CMK (cell line): ENCODE measurements around the gene CBY2.

Source experiments
- DNase-seq: peaks from one replicate; pipeline ENCODE4 v3.0.0-alpha.2; 2010; ENCODE audit warnings: low read depth

Gene CBY2

GRCh38 chr13:45702869-45703391 is 810 bp downstream of the CBY2 start:
- no peak for DNase-seq

GRCh38 chr13:45704211-45704739 is 2.2 kb downstream of the CBY2 start:
- no peak for DNase-seq

DNA sequence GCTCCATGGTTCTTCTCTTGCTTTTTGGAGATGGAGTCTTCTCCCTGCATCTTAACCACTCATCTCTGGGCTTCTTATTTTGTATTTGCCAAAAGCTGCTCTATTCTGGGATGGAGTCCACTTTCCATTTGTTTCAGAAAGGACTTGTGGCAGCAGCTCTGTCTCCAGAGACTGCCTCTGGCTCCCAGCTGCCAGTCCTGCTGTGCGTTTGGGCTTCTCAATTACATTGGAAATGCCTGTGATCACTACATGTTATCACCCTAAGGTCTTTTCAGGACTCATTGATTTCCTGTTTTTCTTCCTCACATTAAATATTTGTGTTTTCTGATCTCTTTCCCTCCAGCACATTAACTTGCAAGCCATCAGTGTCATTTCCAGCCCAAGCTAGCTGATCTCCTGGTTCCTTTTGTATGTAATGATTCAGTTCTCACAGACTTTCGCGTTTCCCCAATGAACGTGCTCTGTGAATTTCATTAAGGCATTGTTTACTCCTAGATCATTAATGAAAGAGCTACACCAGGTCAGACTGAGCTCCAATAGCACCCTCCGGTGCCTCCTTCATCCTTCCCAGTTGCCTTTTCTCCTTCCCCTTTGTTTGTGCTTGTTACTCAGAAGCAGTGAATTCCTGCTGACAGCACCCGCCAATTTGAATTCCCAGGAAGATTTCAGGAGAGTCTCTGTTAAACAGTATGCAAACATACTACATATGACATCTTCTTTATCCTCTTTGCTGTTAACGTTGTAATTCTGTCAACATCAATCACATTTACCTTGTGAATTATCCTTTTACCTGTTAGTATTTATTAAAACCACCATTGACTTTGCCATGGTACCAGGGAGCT is 3.0 kb downstream of the CBY2 start:
- DNase-seq: no peak

GRCh38 chr13:45705918-45706317 is 3.8 kb downstream of the CBY2 start:
- DNase-seq: no peak

- DNase-seq: no peak
Measured at GRCh38 chr13:45707516-45708100, 5.5 kb downstream of the CBY2 start.

- no peak for DNase-seq
Measured at GRCh38 chr13:45711951-45712350, 9.8 kb downstream of the CBY2 start.

- no peak for DNase-seq
Measured at GRCh38 chr13:45713106-45713690, 11.1 kb downstream of the CBY2 start.

DNA sequence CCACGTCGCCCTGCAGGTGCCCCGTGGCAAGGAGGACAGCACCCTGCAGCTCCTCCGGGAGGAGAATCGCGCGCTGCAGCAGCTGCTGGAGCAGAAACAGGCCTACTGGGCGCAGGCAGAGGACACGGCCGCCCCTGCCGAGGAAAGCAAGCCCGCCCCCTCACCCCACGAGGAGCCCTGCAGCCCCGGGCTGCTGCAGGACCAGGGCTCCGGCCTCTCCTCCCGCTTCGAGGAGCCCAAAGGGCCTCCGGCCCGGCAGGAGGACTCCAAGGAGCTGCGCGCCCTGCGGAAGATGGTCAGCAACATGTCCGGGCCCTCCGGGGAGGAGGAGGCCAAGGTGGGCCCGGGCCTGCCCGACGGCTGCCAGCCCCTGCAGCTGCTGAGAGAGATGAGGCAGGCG is 11.6 kb downstream of the CBY2 start:
- DNase-seq: no peak

GRCh38 chr13:45714170-45714569 is 12.1 kb downstream of the CBY2 start:
- DNase-seq: no peak

DNA sequence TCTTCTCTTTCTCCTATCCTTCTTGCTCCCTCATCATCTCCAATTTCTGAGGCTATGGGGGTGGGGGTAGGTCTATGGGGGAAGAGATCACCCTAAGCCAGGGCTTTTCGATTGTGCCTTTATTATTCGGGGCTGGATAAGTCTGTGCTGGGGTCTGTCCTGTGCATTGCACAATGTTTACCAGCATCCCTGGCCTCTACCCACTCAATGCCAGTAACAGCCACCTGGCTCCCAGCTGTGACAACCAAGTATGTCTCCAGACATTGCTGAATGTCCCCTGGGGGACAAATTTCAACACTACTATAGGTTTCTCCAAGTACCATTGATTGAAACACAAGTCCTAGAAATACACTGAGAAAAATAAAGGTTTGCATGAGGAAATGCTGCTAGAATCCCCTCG is 13.2 kb downstream of the CBY2 start:
- no peak for DNase-seq

GRCh38 chr13:45717349-45717748 is 15.2 kb downstream of the CBY2 start:
- DNase-seq: no peak

DNA sequence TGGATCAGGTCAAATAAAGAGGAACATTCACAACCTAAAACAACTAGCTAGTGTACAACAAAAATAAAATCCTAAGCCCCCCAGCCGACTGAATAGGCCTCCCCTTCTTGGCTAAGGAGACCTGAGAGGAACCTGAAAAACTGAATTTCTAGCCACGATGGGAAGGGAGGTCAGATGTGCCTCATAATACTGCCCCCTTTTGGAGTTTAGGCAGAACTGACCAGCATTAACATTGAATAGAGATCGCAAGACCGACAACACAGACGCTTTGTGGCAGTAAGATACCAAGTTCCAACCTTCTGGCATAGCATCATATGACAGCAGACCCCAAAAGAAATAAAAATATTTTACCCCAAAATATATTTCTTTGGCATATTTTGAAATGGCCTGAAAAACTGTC is 15.9 kb downstream of the CBY2 start:
- DNase-seq: no peak

GRCh38 chr13:45718992-45719391 is 16.9 kb downstream of the CBY2 start:
- no peak for DNase-seq

DNA sequence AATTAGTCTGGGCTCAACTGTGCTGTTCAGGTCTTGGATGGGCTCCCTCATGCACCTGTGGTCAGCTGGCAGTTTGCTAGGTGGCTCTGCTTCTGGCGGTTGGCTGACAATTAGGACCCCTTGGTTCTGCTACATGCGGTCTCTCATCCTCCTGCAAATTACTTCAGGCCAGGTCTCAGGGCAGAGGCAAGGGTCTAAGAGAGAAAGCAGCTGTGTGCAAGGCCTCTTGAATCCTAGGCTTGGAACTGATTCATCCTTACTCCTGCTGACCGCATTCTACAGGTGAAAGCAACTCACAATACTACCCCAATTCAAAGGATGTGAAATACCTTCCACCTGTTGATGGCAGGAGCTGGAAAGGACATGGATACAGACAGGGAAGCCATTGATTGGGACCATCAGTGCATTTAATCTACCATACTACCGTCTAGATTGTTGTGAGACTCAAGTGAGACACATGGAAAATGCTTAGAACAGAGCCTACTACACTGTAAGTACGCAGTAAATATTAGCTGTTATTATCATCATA is 19.1 kb downstream of the CBY2 start:
- no peak for DNase-seq

DNA sequence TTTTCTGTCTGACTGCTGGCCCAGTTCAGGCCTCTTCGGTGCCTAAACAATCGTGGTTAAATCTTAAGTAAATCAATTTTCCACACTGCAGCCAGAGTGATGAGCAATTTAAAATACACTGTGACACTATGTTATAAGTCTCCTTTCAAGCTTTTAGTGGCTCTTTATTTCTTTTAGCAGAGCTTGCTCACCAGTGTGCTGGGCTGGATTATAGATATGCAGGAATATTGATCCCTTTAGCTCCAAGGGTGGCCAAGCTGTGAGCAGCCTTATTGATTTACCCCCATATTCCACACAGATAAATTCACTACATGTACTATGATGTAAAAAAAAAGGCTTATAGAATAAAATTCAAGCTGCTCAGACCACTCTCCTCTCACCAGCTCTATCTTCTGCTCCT is 21.7 kb downstream of the CBY2 start:
- no peak for DNase-seq

- no peak for DNase-seq
Measured at GRCh38 chr13:45728759-45729158, 26.6 kb downstream of the CBY2 start.

- no peak for DNase-seq
Measured at GRCh38 chr13:45731455-45731854, 29.3 kb downstream of the CBY2 start.

GRCh38 chr13:45732916-45733315 is 30.8 kb downstream of the CBY2 start:
- no peak for DNase-seq

GRCh38 chr13:45733361-45733760 is 31.2 kb downstream of the CBY2 start:
- no peak for DNase-seq

DNA sequence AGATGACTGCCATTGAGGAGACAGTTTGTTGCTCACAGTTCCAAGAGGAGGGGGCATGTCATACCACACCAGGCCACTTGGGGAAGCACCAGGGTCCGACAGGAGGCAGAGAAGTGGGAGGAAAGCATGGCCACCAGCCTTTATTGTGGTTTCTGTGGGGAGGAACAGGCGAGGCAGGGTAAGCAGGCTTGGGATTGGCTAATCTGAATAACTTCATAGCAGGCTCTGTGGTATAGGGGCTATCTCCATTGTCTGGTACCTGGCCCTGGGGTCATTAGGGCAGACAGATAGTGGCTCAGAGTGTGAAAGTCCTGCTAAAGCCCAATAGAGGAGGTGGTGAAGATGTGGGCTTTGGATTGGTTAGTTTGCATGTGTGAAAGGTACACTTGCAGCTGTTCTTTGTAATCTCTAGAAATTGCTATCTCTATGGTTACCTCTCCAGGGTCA is 35.5 kb downstream of the CBY2 start:
- DNase-seq: no peak

- no peak for DNase-seq
Measured at GRCh38 chr13:45742985-45743384, 40.9 kb downstream of the CBY2 start.

GRCh38 chr13:45744979-45745378 is 42.9 kb downstream of the CBY2 start:
- DNase-seq: no peak

DNA sequence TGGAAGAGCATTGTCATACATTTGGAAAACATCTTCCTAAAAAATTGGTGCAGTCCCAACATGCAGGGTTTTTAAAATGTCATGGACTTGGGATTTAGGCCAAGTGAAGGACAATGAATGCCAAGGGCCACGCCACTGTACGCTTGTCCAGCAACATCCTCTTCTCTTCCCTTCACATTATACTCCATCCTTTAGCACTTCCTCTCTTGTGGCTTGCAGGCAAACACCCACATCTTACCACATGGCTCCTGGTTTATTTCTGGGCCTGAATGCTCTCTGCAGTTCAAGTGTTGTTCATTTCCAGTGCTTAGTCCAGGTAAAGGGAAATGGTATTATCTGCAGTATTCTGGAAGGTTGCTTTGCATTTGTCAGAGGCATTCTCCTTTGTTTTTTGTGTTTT is 45.0 kb downstream of the CBY2 start:
- DNase-seq: no peak
